Smooth muscle cell (in vitro differentiated cells): ENCODE measurements around the gene TRIM44. TPM values are rescaled to one million over a fixed set of nuclear protein-coding genes. Genes with fewer than 3 reads are reported as not detected.
A peak's percentile ranks its signal among the peaks of the same experiment; 100 is the strongest.

Experiments used
- DNase-seq: peaks from one replicate; lab custom pipeline; 2025; ENCODE audit not compliant: unreplicated experiment; lab: John Stamatoyannopoulos, UW
- H2AFZ ChIP-seq: fragments of 200-600 bp; sonication (generic); 2 replicates; pipeline ENCODE4 v1.6.0; 2016; ENCODE audit warnings: antibody characterized with exemption, low read depth, mild to moderate bottlenecking
- H3F3A ChIP-seq: fragments of 200-600 bp; sonication (generic); 2 replicates; pipeline ENCODE4 v1.6.0; 2017; ENCODE audit warnings: antibody characterized with exemption, low read depth
- H3K27ac ChIP-seq: fragments of 200-600 bp; sonication (generic); 2 replicates; pipeline ENCODE4 v1.5.1; 2016; ENCODE audit warnings: low read depth, mild to moderate bottlenecking
- H3K27me3 ChIP-seq: fragments of 200-600 bp; sonication (generic); 2 replicates; pipeline ENCODE4 v1.6.1; 2016; ENCODE audit warnings: low read depth, mild to moderate bottlenecking
- H3K36me3 ChIP-seq: fragments of 200-600 bp; sonication (generic); 2 replicates; pipeline ENCODE4 v1.5.1; 2016; ENCODE audit warnings: low read depth
- H3K4me1 ChIP-seq: fragments of 200-600 bp; sonication (generic); 2 replicates; pipeline ENCODE4 v1.5.1; 2016; ENCODE audit warnings: low read depth
- H3K4me2 ChIP-seq: fragments of 200-600 bp; sonication (generic); 2 replicates; pipeline ENCODE4 v1.6.0; 2016; ENCODE audit warnings: mild to moderate bottlenecking
- H3K4me3 ChIP-seq: fragments of 200-600 bp; sonication (generic); 2 replicates; pipeline ENCODE4 v1.5.1; 2016; ENCODE audit warnings: mild to moderate bottlenecking
- H3K79me2 ChIP-seq: fragments of 200-600 bp; sonication (generic); 2 replicates; pipeline ENCODE4 v1.6.0; 2016; ENCODE audit warnings: low read depth, mild to moderate bottlenecking
- H3K9ac ChIP-seq: fragments of 200-600 bp; sonication (generic); 2 replicates; pipeline ENCODE4 v1.6.0; 2016; ENCODE audit warnings: low read depth
- H3K9me3 ChIP-seq: fragments of 200-600 bp; sonication (generic); replicated peaks from 2 replicates; pipeline ENCODE4 v1.5.1; 2016; ENCODE audit warnings: low read depth
- H4K20me1 ChIP-seq: fragments of 200-600 bp; sonication (generic); 2 replicates; pipeline ENCODE4 v1.6.0; 2016; ENCODE audit warnings: low read depth
- WGBS: methylation state at CpG from one replicate; pipeline ENCODE4 v1.1.7; 2016; ENCODE audit warnings: low lambda C conversion rate; 5-methylcytosine and 5-hydroxymethylcytosine counted together
- polyA plus RNA-seq: library from polyadenylated mRNA; unstranded; fragments of >200 nt; fragmentation: Nextera tagmentation; extraction: Ambion mirVana; gene quantifications from 2 replicates; pipeline ENCODE4 v1.2.1, GENCODE V29; 2016
- total RNA-seq: library from RNA; depleted of rRNA; stranded (reverse); fragments of >200 nt; gene quantifications from 2 replicates; pipeline ENCODE4 v1.2.3, GENCODE V29; 2014
- TF ChIP-seq, protein P1 (sequence below): fragments of 200-600 bp; sonication (generic); IDR thresholded peaks from 2 replicates; pipeline ENCODE4 v1.5.1; 2017; ENCODE audit warnings: borderline replicate concordance, mild to moderate bottlenecking, antibody characterized with exemption; ENCODE audit not compliant: insufficient read depth, poor library complexity, severe bottlenecking

The TRIM44 gene
- total and polyA plus RNA-seq, 2 experiments from 2014 or later = 20.9 to 32.9 TPM

DNA sequence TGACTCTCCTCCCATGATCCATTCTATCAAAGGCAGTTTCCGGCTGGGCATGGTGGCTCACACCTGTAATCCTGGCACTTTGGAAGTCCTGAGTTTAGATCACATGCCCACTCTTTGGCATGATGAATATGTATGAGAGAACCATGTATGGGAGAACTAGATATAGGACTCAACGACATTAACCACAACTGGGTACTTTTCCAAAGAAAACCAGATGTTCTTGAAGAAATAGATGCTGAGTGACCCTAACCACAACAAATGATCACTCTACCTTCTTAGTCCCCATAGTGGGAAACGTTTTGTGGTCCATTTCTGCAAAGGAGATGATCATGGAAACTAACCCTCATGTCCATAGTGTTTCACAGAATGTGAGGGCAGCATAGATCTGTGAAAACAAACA lies 30.7 kb upstream of the TRIM44 start:
- 55% methylated on average over 3 of the region's 3 CpGs for WGBS
- no peak for DNase-seq

DNA sequence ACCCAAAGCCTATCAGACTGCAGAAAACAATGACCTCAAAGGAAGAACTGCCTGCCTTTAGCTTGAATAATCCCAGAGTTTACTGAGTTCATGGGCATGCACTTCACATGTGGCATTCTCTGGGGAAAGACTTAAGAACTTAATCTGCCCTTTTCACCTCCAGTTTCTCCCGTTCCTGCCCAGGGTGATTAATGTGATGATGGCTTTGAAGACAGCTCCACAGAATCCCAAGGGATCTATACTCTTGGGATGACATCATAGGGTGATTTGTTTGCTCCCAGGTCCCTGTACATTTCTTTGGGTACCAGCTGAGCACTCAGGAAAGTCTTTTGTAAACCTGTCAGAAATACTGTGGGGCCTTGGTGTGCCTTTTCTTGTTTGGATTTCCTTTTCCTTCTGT lies 30.3 kb upstream of the TRIM44 start:
- DNase-seq = no peak
- Histone ChIP-seq H3K4me2 (peak overlapping the region; percentile 33), H3K27me3 (no peaks in the 10 kb centered on the region), H3K27ac (peak overlapping the region; percentile 21), H3K4me1 (peaks cover 3% of the 10 kb centered on the region), H2AFZ (no peak overlapping the region), H3K4me3 (no peak overlapping the region), H3K9ac (no peak overlapping the region), H3K79me2 (no peaks in the 10 kb centered on the region), H3F3A (peaks cover 7% of the 10 kb centered on the region), H3K36me3 (no peaks in the 10 kb centered on the region), H4K20me1 (no peaks in the 10 kb centered on the region), H3K9me3 (no peaks in the 10 kb centered on the region)
- TF ChIP-seq, protein P1, sequence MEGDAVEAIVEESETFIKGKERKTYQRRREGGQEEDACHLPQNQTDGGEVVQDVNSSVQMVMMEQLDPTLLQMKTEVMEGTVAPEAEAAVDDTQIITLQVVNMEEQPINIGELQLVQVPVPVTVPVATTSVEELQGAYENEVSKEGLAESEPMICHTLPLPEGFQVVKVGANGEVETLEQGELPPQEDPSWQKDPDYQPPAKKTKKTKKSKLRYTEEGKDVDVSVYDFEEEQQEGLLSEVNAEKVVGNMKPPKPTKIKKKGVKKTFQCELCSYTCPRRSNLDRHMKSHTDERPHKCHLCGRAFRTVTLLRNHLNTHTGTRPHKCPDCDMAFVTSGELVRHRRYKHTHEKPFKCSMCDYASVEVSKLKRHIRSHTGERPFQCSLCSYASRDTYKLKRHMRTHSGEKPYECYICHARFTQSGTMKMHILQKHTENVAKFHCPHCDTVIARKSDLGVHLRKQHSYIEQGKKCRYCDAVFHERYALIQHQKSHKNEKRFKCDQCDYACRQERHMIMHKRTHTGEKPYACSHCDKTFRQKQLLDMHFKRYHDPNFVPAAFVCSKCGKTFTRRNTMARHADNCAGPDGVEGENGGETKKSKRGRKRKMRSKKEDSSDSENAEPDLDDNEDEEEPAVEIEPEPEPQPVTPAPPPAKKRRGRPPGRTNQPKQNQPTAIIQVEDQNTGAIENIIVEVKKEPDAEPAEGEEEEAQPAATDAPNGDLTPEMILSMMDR = no peak
- WGBS = 7% methylated on average over 1 of the region's 1 CpG

More for the DNA sequence above, 30.7 kb upstream of the TRIM44 start:
- H3K9ac ChIP-seq = no peak overlapping the region
- no peaks in the 10 kb centered on the region for H3K9me3 ChIP-seq
- peaks cover 7% of the 10 kb centered on the region for H3F3A ChIP-seq
- H3K79me2 ChIP-seq = no peaks in the 10 kb centered on the region
- H3K4me3 ChIP-seq = no peak overlapping the region
- no peaks in the 10 kb centered on the region for H4K20me1 ChIP-seq
- no peak overlapping the region for H2AFZ ChIP-seq
- peaks cover 3% of the 10 kb centered on the region for H3K4me1 ChIP-seq
- H3K27me3 ChIP-seq = no peaks in the 10 kb centered on the region
- H3K4me2 ChIP-seq = peak overlapping the region; percentile 33
- H3K36me3 ChIP-seq = no peaks in the 10 kb centered on the region
- H3K27ac ChIP-seq = peak overlapping the region; percentile 21
- TF ChIP-seq, protein P1 = no peak

DNA sequence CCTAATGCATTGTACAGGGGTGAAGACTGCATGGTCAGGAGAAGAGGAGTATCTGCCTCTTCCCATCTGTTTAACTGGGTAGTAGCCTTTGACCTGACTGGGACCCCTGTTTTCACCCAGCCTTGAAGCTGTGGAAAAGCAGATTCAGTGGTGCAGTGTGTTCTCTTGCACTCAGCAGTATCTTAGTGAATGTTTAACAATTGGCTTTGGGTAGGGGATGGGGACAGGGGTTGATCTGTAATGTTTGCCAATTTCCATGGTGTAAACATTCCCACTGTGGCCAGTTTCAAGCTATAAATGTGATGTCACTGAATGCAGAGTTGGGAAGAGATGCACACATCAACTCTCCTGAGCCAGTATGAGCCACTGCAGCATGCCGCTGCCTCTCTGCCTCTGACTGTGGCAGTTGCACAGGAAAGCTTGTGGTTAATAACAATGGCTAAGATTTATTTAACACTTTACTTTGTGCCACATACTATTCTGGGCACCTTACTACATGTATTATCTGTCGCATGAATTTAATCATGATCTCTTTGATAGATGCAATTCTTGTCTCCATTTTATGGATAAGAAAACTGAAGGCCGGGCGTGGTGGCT lies 28.6 kb upstream of the TRIM44 start:
- H3K4me1 ChIP-seq = no peaks in the 10 kb centered on the region
- TF ChIP-seq, protein P1 = no peak
- 74% methylated on average over 4 of the region's 4 CpGs for WGBS

DNA sequence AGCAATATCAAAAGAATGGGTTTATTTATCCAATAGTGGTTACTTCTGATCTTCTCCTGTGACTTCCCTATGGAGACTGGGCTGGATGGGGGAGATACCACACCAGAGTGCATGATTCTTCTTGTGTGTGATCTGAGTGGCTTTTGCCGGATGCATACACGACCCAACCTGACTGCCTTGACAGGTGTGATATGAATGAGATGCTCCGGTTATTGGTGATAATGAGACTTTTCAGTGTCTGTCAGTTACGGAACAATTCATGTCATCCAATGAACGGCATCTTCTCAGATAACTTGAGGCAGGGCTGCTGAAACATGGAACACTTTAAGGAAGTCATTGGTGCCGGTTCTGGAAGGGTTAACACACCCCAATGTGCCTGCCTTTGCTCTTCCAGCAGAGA lies 26.6 kb upstream of the TRIM44 start:
- Histone ChIP-seq H3K9ac (no peak overlapping the region), H3K27ac (no peak overlapping the region), H3K4me1 (no peaks in the 10 kb centered on the region), H3K4me3 (no peak overlapping the region), H3K27me3 (no peaks in the 10 kb centered on the region), H3K4me2 (no peak overlapping the region), H3K36me3 (no peaks in the 10 kb centered on the region), H4K20me1 (no peaks in the 10 kb centered on the region), H3K9me3 (no peaks in the 10 kb centered on the region), H2AFZ (no peak overlapping the region), H3F3A (no peaks in the 10 kb centered on the region), H3K79me2 (no peaks in the 10 kb centered on the region)
- TF ChIP-seq, protein P1 = no peak
- 79% methylated on average over 6 of the region's 6 CpGs for WGBS
- DNase-seq = no peak

More for the DNA sequence above, 28.6 kb upstream of the TRIM44 start:
- no peaks in the 10 kb centered on the region for H4K20me1 ChIP-seq
- no peak overlapping the region for H3K9ac ChIP-seq
- DNase-seq = no peak
- no peak overlapping the region for H2AFZ ChIP-seq
- no peaks in the 10 kb centered on the region for H3K79me2 ChIP-seq
- no peaks in the 10 kb centered on the region for H3K27me3 ChIP-seq
- no peaks in the 10 kb centered on the region for H3F3A ChIP-seq
- H3K36me3 ChIP-seq = no peaks in the 10 kb centered on the region
- no peak overlapping the region for H3K4me2 ChIP-seq
- H3K4me3 ChIP-seq = no peak overlapping the region
- no peaks in the 10 kb centered on the region for H3K9me3 ChIP-seq
- H3K27ac ChIP-seq = no peak overlapping the region
